Stimulated activated CD8-positive, alpha-beta memory T cell treated with anti-CD3 and anti-CD28 coated beads, Interleukin-12 subunit alpha, Interleukin-12 subunit beta, amount 100 ng/mL, for 24 hours (primary cell): ENCODE data around the gene L3MBTL4.

Source experiments
- DNase-seq: peaks from one replicate; pipeline ENCODE4 v3.0.0-alpha.2; 2020; ENCODE audit errors: extremely low read depth

L3MBTL4 gene

DNA sequence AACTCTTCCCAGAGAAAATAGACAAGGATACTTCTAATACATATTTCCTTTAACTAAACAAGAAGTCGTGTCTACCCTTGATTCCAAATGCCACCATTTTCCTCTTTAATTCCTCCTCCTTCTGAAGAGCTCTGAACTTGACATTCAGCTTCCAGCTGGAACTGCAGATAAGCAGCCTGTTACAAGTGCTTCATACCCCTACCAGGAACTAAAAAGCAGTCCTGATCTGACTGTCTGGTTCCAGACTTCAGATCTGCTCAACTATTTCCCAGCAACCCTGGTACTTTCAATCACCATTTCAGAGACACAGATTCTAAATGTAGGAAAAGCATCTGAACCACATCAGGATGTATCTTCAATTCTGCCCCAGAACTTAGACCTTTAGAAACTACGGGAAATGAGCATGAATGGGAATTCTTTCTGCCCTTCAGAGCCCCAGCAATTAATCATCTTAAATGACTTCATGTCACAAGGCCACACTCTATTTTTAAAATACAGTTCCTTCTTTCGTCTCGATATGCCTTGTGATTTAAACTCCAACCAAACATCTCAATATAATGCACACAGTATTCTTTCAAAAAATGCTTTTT, 159.5 kb downstream of the L3MBTL4 start:
- DNase-seq: no peak

DNA sequence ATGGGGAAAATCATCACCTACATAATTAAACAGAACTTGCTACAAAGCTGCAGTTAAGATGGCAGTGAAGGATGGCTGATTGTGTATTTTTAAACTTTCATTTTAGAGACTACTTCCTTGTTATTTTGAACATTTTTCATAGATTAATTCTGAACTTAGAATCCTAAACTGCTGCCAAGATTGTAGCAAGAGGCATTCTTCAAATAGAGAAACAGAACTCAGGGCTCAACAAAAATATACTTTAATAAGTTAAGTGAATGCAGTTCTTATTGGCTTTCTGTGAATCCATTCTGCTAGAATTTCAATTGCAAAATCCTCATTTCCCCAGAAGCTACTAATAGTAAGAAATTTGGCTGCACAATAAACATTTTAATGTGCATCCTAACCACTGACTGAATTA, 160.3 kb downstream of the L3MBTL4 start:
- DNase-seq: no peak

DNA sequence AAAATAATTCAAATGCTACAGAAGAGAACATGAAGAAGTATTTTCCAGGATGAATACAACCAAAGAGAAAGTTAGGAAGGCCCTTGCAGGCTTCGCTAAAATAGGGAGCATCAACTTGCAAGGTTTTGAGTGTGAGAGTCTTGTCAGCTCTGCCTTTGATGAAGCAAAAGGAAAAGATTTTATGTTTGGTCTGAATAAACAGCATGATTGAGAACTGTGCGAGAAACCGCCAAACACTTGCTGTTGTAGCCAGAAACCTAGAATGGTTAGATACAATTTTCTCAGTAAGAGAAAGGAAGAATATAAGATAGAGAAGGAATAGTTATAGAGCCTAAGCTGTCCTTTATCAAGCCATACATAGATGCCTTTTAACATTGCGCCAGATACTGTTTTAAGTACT, 163.6 kb downstream of the L3MBTL4 start:
- no peak for DNase-seq

DNA sequence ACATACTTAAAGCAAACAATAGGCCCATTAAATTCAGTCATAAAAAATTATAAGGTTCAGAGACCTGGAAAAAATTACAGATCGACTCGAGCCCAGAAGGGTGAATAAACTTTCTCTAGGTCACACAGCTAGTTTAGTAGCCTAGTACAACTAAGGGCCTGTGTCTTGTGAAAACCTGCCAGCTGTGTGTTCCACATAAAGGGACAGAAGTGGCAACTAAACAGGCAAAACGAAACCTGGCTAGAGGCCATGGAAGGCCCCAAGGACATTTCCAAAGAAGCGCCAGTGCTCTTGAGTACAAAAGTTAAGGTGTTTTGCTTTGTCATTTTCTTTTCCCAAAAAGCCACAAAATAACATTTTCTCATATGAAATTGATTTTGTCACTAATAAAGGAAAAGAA, 164.9 kb downstream of the L3MBTL4 start:
- DNase-seq: no peak

DNA sequence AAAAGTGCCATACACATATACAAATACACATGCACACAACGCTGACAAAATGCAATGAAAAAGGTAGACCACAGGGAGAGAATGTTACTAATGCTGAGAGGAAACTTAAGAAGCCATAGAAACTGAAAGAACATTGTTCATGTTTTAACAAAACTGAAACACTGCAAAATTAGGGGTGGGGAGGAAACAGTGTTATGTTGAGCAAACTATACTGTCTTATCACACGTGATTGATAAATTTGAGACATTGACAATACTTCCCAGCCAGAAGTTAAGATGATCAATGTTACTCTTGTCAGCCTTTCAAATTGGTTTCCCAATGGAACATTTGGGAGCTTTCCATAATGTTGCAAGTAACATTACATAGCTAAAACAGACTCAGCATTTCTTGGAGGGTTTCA, 165.5 kb downstream of the L3MBTL4 start:
- DNase-seq: no peak

DNA sequence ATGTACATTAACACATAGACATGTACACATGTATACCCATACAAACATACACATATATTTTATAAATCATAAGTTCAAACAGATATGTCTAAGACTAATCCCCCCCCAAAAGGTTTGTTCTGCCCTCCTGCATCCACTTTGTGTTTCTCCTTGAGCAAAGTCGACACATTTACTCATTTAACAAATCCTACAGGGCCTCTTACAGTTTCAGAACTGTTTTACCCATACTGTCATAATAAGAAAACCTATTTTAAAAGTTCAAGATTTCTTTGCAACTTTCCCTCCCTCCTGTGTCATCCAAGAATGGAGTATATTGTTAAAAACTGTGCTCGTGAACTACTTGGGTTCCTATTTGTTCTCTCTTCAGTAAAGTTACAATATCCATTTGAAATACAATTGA, 166.7 kb downstream of the L3MBTL4 start:
- no peak for DNase-seq

DNA sequence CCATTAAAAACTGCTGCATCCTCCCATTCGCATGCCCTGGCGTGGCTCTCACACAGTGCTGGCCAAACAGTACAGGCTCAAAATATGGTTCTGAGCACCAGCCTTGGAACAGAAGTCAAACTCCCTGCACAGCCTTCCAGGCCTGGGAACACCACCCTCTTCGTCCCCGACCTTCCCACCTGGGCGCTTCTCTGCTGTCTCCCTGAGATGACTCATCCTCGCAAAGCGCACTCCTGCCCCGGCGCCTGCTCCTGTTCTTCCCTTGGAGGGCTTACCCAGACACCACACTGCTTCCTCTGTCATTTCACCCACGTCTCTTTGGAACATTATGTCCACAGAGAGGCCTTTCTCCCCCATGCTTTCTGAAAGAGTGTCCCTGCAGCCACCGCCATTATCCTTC, 172.7 kb downstream of the L3MBTL4 start:
- no peak for DNase-seq

DNA sequence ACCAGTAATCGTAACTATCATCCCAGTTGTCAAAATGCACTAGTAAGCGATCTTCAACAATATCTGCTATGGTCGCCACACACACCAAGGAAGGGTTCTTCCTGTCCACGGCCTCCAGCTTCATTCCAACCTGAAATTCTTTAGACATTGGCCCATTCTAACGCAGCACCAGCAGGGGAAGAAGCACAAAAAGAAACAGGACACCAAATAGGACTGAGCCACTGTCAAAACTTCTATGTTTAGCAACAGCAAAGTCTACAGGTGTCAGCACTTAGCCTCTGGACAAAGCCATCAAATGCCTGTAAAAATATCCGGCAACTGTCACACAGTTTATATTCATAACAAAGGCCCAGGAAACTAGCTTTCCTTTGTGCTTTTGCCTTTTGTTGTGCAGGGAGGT, 175.0 kb downstream of the L3MBTL4 start:
- no peak for DNase-seq

DNA sequence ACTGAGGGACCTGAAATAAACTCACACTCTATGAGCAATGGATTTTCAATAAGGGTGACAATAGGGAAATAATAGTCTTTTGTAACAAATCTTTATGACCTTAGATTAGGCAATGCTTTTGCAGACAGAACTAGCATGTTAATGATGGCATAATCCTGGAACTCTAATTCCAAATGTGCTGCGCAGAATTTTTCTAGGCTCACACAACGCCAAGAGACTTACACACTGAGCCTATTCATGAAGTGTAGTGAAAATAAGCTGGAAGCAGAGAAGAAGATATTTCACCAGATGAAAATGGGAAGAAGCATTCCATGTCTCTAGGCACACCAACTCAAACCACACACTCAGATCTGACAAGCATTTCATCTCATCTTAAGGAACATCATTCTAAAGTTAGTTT, 178.5 kb downstream of the L3MBTL4 start:
- no peak for DNase-seq

DNA sequence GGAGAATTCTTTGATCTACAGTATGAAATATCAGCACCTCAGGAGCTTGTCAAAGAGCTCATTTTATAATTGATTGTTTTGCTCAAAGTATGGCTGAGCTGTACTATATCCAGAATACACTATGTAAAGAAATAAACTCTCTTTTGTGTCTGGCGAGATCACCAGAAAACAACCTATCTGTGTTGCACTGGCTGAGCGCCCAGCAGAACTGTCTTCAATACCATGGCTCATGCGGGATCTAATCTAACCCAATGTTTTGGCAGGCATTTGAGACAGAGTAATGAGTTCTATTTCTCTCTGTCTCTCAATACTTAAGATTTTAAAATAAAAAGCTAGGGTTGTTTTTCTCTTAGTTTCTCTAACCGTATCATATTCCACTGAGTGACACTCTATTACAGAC, 192.4 kb downstream of the L3MBTL4 start:
- no peak for DNase-seq

DNA sequence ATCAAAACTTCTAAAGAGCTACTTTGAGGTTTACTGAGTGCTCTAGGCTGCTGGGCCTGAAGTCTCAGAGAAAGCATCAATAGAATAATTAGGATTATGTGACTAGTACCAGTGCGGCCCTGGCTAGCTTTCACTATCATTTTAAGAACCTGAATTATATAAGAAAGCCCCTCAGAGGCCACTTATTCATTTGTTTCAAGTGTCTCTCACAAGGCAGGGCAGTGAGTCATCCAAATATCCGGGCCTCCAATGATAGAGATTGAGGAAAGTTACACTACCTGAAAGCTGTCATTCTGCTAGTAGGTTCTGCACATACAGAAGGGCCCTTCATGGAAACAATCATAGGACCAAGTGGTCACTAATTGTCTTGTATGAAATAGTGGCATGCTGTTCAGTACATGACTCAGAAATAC, 193.1 kb downstream of the L3MBTL4 start:
- no peak for DNase-seq

DNA sequence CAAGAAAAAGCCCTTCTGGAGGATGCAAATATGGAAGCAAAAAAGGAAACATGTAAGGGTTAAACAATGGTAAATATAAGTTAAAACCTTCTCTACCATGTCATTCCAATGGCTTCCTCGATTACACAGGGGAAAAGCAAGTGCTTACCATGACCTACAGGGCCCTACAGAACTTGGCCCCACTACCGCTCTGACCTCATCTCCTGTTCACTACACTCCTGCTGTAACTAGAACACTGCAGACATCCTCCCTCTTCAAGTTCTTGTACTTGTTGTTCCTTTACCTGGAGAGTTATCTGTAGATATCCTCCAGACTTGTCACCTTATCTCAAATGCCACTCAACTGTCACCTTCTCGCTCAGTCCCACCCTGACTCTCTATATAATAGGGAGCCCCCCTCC, 194.6 kb downstream of the L3MBTL4 start:
- DNase-seq: no peak

DNA sequence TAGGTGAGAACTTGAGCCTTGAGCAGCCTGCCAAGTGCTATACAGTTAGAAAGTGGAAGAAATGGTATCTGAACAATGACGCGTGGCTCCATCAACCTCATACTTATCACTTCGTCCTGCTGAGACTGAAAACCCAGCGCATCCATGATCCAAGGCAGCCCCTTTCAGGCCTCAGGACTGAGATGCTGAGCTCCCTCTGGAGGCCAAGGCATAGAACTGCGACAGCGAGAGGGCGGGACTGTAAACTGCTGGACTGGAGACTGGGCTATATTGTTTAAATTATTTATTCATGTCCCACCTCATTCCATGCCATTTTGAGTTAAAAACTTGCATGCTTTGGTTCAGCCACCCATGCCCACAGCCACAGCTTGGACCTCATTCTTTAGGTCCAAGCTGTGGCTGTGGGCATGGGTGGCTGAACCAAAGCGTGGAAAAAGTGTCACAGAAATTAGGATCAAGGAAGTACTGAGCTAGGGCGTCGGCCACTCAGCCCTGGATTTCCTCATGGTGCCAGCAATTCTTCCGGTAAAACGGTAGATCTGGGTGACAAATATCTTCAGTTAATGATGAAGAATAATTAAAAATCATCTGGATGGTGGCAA, 195.5 kb downstream of the L3MBTL4 start:
- no peak for DNase-seq

DNA sequence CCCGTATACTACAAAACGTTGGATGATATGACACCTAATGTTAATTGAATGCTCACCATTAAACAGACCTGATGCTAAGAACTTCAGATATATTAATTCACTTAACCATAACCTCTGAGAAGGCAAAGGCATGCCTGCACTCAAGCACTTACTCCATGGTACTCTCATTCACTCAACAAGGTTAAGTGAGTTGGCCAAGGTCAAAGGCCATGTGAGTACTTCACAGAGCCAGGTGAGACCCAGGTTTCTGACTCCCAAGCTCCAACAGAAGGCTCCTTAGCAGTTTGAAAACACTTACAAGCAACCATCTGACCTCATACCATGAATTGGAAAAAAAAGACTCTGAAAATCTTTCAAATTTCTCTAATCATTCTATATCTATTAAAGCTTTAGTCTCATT, 198.8 kb downstream of the L3MBTL4 start:
- DNase-seq: no peak

DNA sequence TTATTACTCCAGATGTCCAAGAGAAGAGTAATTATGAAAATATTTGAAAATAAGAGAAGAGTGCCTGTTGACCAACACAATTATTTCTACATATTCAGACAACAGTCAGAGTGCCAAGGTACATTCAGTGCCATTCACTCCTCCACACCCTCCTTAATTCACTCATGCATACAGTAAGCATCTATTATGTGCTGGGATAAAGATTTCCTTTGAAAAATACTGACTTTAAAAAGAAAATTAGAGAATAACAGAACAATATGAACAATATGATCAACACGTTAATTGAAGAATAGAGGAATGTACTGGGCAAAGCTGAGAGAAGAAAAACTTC, 203.6 kb downstream of the L3MBTL4 start:
- DNase-seq: no peak

DNA sequence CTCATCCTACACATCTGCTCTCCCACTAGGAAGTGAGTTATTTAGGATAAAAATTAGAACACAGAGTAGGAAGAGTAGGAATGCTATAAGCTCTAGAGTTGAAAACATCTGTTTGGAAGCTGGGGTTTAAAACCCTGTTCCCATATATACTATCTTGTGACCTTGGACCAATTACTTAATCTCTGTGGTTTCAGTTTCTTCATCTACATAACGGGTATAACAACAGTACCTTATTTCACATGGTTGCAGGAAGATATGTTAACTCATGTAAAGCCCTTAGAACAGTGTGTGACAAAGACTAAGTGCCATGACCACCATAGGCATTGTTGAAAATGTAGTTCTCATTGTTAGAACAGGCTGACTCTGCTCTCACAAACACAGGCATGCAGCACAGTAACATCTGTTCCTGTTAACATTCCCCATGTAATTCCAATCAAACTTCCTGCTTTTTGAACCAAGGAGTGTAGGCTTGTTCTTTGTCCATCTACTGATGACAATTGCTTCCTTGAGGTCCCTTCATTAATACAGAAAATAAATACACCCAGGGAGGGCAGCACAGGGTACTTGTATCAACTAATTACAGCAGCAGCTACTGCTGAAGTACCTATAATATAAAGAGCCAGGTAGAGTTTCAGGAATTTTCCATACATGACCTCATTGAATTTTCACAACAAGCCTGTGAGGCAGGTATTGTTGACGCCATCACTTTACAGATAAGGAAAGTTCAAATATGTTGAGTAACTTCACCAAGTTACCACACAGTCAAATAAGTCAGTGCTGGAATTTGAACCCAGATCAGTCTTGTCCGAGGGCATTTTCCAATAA, 204.2 kb downstream of the L3MBTL4 start:
- DNase-seq: no peak

DNA sequence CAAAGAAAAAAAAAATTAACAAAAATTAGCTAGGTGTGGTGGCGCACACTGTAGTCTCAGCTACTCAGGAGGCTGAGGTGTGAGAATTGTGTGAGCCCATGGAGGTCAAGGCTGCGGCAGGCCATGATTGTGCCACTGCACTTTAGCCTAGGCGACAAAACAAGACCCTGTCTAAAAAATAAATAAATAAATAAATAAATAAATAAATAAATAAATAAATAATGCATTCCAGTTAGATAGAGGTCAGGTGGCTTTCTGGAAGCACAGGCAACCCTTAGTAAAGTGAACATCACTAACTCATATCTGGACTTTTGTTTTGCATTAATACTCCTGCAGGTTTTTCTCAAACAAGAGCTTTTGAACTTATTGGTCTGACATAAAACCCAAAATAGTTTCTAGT, 206.8 kb downstream of the L3MBTL4 start:
- DNase-seq: no peak

DNA sequence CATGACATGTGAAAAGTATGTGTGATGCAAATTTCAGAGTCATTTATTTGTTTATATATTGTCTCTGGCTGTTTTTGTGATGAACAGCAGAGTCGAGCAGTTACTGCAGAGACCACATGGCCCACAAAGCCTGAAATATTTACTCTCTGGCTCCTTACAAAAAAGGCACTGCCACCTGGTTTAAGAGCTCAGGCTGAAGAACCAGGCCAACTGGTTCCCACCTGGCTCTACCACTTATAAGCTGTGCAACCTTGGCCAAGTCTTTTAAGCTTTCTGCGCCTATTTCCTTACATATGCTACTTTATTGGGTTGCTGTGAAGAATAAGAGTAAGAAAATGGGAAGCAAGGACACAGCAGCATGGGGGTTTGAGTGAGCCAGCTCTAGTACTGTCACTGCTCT, 207.6 kb downstream of the L3MBTL4 start:
- DNase-seq: no peak

DNA sequence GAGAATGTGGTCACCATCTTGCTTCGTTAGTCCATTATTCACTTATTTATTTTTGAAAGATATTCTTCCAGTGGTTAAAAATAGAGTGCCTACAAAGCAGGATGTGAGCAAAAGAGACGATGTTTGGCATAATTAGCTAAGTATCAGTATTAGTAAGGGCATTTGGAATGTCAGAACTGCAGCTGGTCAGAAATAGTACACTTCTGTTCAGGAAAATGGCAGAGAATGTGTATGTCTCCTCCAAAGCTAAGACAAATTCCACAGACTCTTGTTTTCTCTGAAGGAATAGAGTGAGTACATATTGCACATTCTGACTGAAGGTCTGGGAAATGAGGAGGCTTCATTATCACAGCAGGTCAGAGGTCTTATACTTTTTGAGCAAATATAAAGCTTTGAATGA, 209.0 kb downstream of the L3MBTL4 start:
- DNase-seq: no peak

DNA sequence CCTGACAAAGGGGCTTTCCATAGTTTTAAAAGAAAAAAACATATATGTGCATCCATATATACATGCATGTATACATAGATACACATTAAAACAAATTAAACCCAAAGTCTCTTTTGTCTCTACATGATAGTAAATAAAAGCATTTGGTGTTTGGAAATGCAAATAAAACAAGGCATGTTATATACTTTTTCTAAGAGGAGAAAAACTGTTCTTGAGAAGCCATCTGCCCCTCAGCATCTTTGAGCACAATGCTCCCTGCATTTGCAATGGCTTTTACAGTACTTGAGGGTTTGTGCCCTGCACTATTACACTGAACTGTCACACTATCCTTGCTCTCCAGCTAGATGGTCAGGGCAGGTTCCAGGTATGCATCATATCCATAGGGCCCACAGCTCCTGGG, 210.2 kb downstream of the L3MBTL4 start:
- no peak for DNase-seq

DNA sequence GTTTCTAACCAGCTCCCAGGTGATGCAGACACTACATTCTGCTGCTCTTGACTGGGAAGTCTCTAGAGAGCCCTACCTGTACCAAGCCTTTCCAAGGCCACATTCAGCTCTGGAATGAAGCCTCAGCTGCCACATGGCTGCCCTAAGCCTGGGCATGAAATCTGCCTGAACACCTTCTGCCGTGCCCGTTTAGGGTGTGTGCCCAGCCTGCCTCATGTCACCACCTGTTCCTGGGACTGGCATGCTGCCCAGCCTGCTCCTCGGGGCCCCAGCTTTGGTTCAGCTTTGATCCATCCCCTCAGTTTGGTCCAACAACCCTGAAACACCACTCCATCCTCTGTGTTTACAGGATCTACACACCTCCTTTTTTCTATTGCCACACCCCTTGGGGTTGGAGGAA, 210.9 kb downstream of the L3MBTL4 start:
- DNase-seq: no peak

DNA sequence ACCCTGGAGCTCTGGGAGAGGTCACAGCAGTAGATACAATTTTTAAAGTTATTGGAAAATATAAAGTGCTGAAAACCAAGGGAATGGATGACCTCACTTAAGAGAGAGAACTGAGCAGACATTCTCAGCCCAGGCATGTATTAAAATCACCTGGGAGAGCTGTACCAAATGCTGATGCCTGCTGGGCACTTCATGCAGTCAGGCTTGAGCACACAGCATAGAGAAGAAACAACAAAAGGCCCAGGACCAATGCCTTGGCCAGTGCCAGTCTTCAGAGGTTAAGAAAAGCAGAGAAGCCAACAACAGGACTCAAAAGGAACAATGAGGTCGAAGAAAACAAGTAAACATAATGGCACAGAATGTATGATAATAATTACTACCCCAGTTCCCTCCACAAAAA, 211.8 kb downstream of the L3MBTL4 start:
- no peak for DNase-seq

DNA sequence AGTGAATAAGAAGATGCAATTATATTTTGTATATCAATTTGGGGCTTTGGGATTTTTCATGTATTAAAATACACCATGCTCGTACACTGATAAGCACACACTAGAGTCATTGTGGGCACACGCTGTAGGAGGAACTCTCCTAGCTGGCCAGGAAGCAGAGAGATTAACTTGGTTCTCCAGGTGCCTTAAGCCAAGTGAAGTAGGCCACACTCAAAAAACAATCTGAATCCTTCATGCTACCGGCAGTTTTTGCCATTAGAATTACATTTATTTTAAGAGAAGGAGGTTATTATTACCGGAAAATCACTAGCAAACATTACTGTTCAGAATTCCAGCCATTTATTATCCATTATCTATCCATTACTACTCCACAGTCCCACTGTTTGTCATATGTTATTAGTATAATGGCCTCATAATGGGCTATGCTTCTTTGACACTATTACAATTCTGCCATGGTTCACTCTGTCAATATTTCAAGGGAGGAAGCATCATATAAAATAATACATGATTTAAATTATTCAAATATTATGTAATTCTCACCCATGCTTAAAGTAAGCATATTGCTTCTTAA, 214.4 kb downstream of the L3MBTL4 start:
- no peak for DNase-seq
